HG03103 (cell line): ENCODE data around the gene HOXD11.

ENCODE experiments used
- ATAC-seq: cut with Tn5 transposase; IDR thresholded peaks from one replicate; pipeline ENCODE4 v1.9.1; 2021; ENCODE audit warnings: low read depth; ENCODE audit not compliant: unreplicated experiment

The HOXD11 gene

GRCh38 chr2:176105078-176105729 is 1.9 kb upstream of the HOXD11 start:
- no peak for ATAC-seq

GRCh38 chr2:176105730-176106580 is 1.1 kb upstream of the HOXD11 start:
- no peak for ATAC-seq

- ATAC-seq: no peak
These were observed 676 bp downstream of the HOXD11 start for GRCh38 chr2:176107731-176108181.

- no peak for ATAC-seq
These were observed 2.3 kb downstream of the HOXD11 start for GRCh38 chr2:176109192-176109901.

GRCh38 chr2:176109946-176110345 is 2.9 kb downstream of the HOXD11 start:
- no peak for ATAC-seq

- no peak for ATAC-seq
These were observed 3.6 kb downstream of the HOXD11 start for GRCh38 chr2:176110415-176111308.

- ATAC-seq: no peak
These were observed 4.2 kb downstream of the HOXD11 start for GRCh38 chr2:176111309-176111663.

- ATAC-seq: no peak
These were observed 4.8 kb downstream of the HOXD11 start for GRCh38 chr2:176111846-176112374.

- ATAC-seq: no peak
These were observed 5.6 kb downstream of the HOXD11 start for GRCh38 chr2:176112375-176113302.

GRCh38 chr2:176114120-176114929 is 7.2 kb downstream of the HOXD11 start:
- ATAC-seq: no peak

GRCh38 chr2:176114930-176115625 is 8.0 kb downstream of the HOXD11 start:
- no peak for ATAC-seq

- no peak for ATAC-seq
These were observed 9.1 kb downstream of the HOXD11 start, which contains the start of gene HOXD10 for GRCh38 chr2:176115883-176116813. Gene HOXD10 (plus strand): TSS chr2:176116778. CDS start chr2:176116834, 56 bp downstream.

GRCh38 chr2:176117162-176117822 is 10.2 kb downstream of the HOXD11 start:
- no peak for ATAC-seq

- ATAC-seq: no peak
These were observed 10.8 kb downstream of the HOXD11 start for GRCh38 chr2:176117823-176118371.

GRCh38 chr2:176118601-176119339 is 11.7 kb downstream of the HOXD11 start:
- ATAC-seq: no peak
